MM.1S (cell line): Measurements from ENCODE around the gene TOE1.
A peak's percentile ranks its signal among the peaks of the same experiment; 100 is the strongest.

Source experiments
- DNase-seq: peaks from one replicate; pipeline ENCODE4 v3.0.0-alpha.2; 2015
- H2AFZ ChIP-seq: fragments of 300-600 bp; sonication (generic); 2 replicates; pipeline ENCODE4 v1.6.0; 2016; ENCODE audit warnings: antibody characterized with exemption, low read length
- H3F3A ChIP-seq: fragments of 300-600 bp; sonication (generic); 2 replicates; pipeline ENCODE4 v1.6.1; 2016; ENCODE audit warnings: mild to moderate bottlenecking, antibody characterized with exemption, low read length, moderate library complexity, mixed read lengths; ENCODE audit not compliant: insufficient read depth
- H3K27ac ChIP-seq: fragments of 300-600 bp; sonication (generic); 2 replicates; pipeline ENCODE4 v1.5.1; 2016; ENCODE audit warnings: mild to moderate bottlenecking, low read length
- H3K27me3 ChIP-seq: fragments of 300-600 bp; sonication (generic); replicated peaks from 2 replicates; pipeline ENCODE4 v1.6.0; 2016; ENCODE audit warnings: low read length; ENCODE audit not compliant: insufficient read depth
- H3K36me3 ChIP-seq: fragments of 300-600 bp; sonication (generic); replicated peaks from 2 replicates; pipeline ENCODE4 v1.6.1; 2016; ENCODE audit warnings: mild to moderate bottlenecking, low read length, mixed read lengths; ENCODE audit not compliant: insufficient read depth
- H3K4me1 ChIP-seq: fragments of 300-600 bp; sonication (generic); 2 replicates; pipeline ENCODE4 v1.6.1; 2016; ENCODE audit warnings: low read length, mixed read lengths
- H3K4me2 ChIP-seq: fragments of 300-600 bp; sonication (generic); 2 replicates; pipeline ENCODE4 v1.6.0; 2016; ENCODE audit warnings: low read depth, low read length
- H3K4me3 ChIP-seq: fragments of 300-600 bp; sonication (generic); 2 replicates; pipeline ENCODE4 v1.5.1; 2016; ENCODE audit warnings: low read length, mixed read lengths
- H3K79me2 ChIP-seq: fragments of 300-600 bp; sonication (generic); 2 replicates; pipeline ENCODE4 v1.6.1; 2016; ENCODE audit warnings: mixed run types, low read length, mixed read lengths
- H3K9ac ChIP-seq: fragments of 300-600 bp; sonication (generic); 2 replicates; pipeline ENCODE4 v1.6.1; 2016; ENCODE audit warnings: low read length, mixed read lengths
- H3K9me2 ChIP-seq: fragments of 300-600 bp; sonication (generic); replicated peaks from 2 replicates; pipeline ENCODE4 v1.6.1; 2016; ENCODE audit warnings: mild to moderate bottlenecking, low read length, mixed read lengths; ENCODE audit not compliant: insufficient read depth
- H3K9me3 ChIP-seq: fragments of 300-600 bp; sonication (generic); replicated peaks from 2 replicates; pipeline ENCODE4 v1.6.1; 2016; ENCODE audit warnings: mild to moderate bottlenecking, low read length, mixed read lengths; ENCODE audit not compliant: insufficient read depth
- H4K20me1 ChIP-seq: fragments of 300-600 bp; sonication (generic); 2 replicates; pipeline ENCODE4 v1.6.1; 2016; ENCODE audit warnings: mild to moderate bottlenecking, low read length, moderate library complexity, mixed read lengths; ENCODE audit not compliant: insufficient read depth
- CTCF ChIP-seq: fragments of 300-600 bp; sonication (generic); IDR thresholded peaks from 2 replicates; pipeline ENCODE4 v1.5.1; 2016; ENCODE audit warnings: antibody characterized with exemption, low read length, mixed read lengths
- EZH2 ChIP-seq: fragments of 300-600 bp; sonication (generic); optimal IDR thresholded peaks from 2 replicates; pipeline ENCODE3; 2017; ENCODE audit warnings: low read depth, mild to moderate bottlenecking, antibody characterized with exemption, low read length, mixed read lengths
- EZH2phosphoT487 ChIP-seq: fragments of 300-600 bp; sonication (generic); IDR thresholded peaks from 2 replicates; pipeline ENCODE4 v1.6.1; 2018; ENCODE audit warnings: antibody characterized with exemption, low read length

TOE1 gene

DNA sequence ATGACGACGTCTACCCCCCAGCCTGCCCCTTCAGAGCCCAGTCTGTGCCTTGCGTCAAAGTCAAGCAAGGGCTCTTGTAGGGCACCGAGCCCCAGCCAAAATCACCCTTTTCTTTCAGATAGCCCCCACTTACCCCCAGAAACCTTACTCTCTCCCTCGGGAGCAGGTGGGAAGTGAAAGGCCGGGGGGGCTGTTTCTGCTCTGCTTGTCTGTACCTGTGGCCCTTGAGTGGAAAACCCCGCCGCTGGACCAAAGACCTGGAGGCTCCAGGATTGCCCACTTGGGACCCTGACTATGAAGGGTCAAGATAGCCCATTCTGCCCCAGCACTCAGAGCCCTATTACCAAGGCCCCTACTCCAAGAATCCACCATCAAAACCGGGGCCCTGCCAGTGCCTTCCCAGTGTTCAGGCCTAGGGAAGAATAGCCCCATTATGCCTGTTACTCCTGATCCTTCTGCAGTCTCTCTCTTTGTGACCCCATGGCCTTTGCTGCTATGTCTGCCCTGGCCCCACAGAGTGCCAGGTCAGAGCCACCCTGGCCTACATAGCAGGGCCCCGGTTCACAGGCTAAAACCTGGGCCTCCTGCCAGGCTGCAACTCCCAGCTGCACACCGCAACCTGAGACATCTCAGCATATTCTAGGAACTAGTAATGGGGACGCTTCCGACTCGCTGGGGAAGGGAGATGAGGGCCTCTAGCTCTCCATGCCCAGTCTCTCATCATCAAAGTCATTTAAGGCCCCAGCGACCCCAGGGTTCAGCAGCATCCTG, 35.5 kb upstream of the TOE1 start:
- Histone ChIP-seq H3K4me1 (peaks cover 5% of the 10 kb centered on the region; the same call in 1 of the 2 replicates), H4K20me1 (no peaks in the 10 kb centered on the region), H3K79me2 (no peaks in the 10 kb centered on the region), H3K27ac (peak overlapping the region; percentile 80; the same call in 1 of the 2 replicates), H3K9me3 (no peaks in the 10 kb centered on the region), H3K27me3 (no peaks in the 10 kb centered on the region), H3K36me3 (no peaks in the 10 kb centered on the region), H3K4me3 (peak overlapping the region; percentile 69), H3K9ac (peak overlapping the region; percentile 89), H2AFZ (peak overlapping the region; percentile 88), H3F3A (no peaks in the 10 kb centered on the region), H3K9me2 (no peaks in the 10 kb centered on the region), H3K4me2 (peak overlapping the region; percentile 88)
- TF ChIP-seq CTCF (no peak), EZH2 (no peak), EZH2phosphoT487 (no peak)
- DNase-seq, result no peak

GRCh38 chr1:45305231-45305630, 34.7 kb upstream of the TOE1 start:
- H3F3A ChIP-seq, result no peaks in the 10 kb centered on the region
- no peaks in the 10 kb centered on the region for H3K9me3 ChIP-seq
- peaks cover 5% of the 10 kb centered on the region; the same call in 1 of the 2 replicates for H3K4me1 ChIP-seq
- no peaks in the 10 kb centered on the region for H3K36me3 ChIP-seq
- DNase-seq, result no peak
- H3K9me2 ChIP-seq, result no peaks in the 10 kb centered on the region
- no peaks in the 10 kb centered on the region for H3K27me3 ChIP-seq
- no peak overlapping the region for H3K4me3 ChIP-seq
- H2AFZ ChIP-seq, result no peak overlapping the region
- H3K4me2 ChIP-seq, result no peak overlapping the region
- TF ChIP-seq EZH2, result no peak
- TF ChIP-seq EZH2phosphoT487, result no peak
- TF ChIP-seq CTCF, result no peak
- no peaks in the 10 kb centered on the region for H4K20me1 ChIP-seq
- H3K27ac ChIP-seq, result no peak overlapping the region
- H3K9ac ChIP-seq, result no peak overlapping the region
- no peaks in the 10 kb centered on the region for H3K79me2 ChIP-seq

GRCh38 chr1:45306319-45306718, 33.7 kb upstream of the TOE1 start:
- Histone ChIP-seq H3K36me3 (no peaks in the 10 kb centered on the region), H2AFZ (no peak overlapping the region), H3K9me3 (no peaks in the 10 kb centered on the region), H3K79me2 (no peaks in the 10 kb centered on the region), H3K4me1 (peaks cover 5% of the 10 kb centered on the region; the same call in 1 of the 2 replicates), H3K9ac (no peak overlapping the region), H4K20me1 (no peaks in the 10 kb centered on the region), H3K4me2 (no peak overlapping the region), H3K9me2 (no peaks in the 10 kb centered on the region), H3F3A (no peaks in the 10 kb centered on the region), H3K4me3 (no peak overlapping the region), H3K27me3 (no peaks in the 10 kb centered on the region), H3K27ac (no peak overlapping the region)
- no peak for TF ChIP-seq EZH2phosphoT487
- TF ChIP-seq CTCF, result no peak
- TF ChIP-seq EZH2, result no peak
- no peak for DNase-seq
